Measurements from ENCODE around the gene FAR1. TPM values are rescaled to one million over a fixed set of nuclear protein-coding genes. Genes with fewer than 3 reads are reported as not detected.

Gene FAR1
- total and polyA plus RNA-seq, 9 donors, result 28.3 to 53.7 (median 41.1) TPM

DNA sequence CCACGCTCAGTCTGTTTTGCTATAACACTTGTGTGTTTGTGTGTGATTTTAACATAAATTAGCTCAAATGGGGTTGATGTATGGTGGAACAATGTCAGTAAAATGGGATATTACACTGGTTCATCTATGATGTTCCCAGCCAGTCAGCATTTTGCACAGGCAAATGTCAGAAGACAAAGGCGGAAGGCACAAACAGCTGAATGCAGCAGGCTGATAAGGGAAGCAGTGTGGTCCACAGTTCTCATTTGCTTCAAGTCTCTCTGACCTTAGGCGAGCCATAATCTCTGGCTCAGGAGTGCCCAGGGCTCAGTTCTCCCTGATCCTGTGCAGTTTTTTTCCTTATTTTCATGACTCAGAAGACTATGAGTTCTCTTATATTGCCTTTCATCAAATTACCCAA is 102.7 kb downstream of the FAR1 start:
- Histone ChIP-seq H3K27me3 (ENCODE audit: control insufficient read depth, insufficient read depth, low read length) (no peaks in the 10 kb centered on the region), H3K27ac (ENCODE audit: low read length) (no peak overlapping the region)
- 84% methylated on average over 3 of the region's 3 CpGs for WGBS (ENCODE audit: insufficient coverage)

DNA sequence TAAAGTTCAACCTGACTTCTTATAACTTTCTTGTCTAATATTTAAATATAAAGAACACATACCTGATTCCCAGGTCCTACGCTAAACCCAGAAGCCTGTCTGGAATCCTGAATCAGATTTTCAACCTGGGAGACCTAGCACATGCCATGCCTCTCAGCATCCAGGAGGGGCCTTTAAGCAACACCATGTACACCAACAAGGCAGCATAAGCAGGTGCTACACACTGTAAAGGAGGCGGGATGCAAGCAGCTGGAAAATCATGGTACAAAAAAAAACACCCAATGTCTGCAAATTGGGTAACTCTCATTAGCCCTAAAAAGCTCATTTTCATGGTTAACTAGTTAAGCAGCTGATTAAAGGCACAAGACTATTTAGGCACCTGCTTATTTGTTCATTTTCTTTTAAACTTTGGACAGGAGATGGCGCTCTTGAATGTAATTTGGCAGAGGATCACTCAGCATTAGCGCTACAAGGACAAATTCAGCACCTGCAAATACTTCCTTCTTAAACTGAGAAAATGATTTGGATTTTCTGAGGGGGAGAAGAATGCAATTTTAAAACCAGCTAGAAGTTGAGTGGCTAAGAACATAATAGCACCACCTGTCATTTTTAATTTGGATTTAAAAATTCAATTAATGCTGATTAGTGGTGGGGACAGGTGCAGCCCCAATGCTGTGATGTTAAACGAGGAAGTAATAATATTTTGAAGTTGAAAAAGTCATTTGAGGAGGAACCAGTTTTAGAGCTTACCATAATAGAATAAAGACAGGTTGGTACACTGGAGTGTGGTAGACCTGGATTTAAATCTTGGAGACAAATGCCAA is 104.0 kb downstream of the FAR1 start:
- Histone ChIP-seq H3K9me3 (replicated peaks; ENCODE audit: control insufficient read depth, low read depth, low read length) (no peaks in the 10 kb centered on the region), H3K27me3 (ENCODE audit: control insufficient read depth, insufficient read depth, low read length) (no peaks in the 10 kb centered on the region), H3K27ac (ENCODE audit: low read length) (no peak overlapping the region), H3K36me3 (ENCODE audit: control insufficient read depth, insufficient read depth, low read length) (no peaks in the 10 kb centered on the region), H3K4me1 (ENCODE audit: control insufficient read depth, insufficient read depth, low read length) (no peaks in the 10 kb centered on the region), H3K4me3 (ENCODE audit: low read length) (no peak overlapping the region)
- no CpG with 5 or more reads among the region's 5 CpGs for WGBS (ENCODE audit: insufficient coverage)
- peak; percentile 79 for DNase-seq

More for the DNA sequence above, 102.7 kb downstream of the FAR1 start:
- H3K4me3 ChIP-seq (ENCODE audit: low read length), result no peak overlapping the region
- H3K36me3 ChIP-seq (ENCODE audit: control insufficient read depth, insufficient read depth, low read length), result no peaks in the 10 kb centered on the region
- H3K9me3 ChIP-seq (replicated peaks; ENCODE audit: control insufficient read depth, low read depth, low read length), result no peaks in the 10 kb centered on the region
- DNase-seq, result peak; percentile 32
- no peaks in the 10 kb centered on the region for H3K4me1 ChIP-seq (ENCODE audit: control insufficient read depth, insufficient read depth, low read length)

DNA sequence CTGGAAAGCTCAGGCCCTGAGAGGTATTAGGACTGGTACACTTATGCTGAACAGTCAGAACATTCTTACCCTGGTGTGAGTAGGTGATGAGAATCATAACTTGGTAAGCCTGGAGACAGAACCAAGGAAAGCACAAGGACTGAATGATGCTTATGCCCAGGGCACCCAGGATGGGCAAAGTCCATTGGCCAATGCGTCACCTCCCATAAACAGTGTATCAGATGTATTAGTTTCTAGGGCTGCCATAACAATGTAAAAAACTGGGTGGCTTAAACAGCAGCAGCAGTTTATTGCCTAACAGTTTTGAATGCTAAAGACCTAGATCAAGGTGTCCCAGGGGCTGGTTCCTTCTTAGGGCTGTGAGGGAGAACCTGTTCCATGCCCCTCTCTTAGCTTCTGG is 107.0 kb downstream of the FAR1 start:
- Histone ChIP-seq H3K4me1 (ENCODE audit: control insufficient read depth, insufficient read depth, low read length) (no peaks in the 10 kb centered on the region), H3K27me3 (ENCODE audit: control insufficient read depth, insufficient read depth, low read length) (no peaks in the 10 kb centered on the region), H3K27ac (ENCODE audit: low read length) (no peak overlapping the region)

DNA sequence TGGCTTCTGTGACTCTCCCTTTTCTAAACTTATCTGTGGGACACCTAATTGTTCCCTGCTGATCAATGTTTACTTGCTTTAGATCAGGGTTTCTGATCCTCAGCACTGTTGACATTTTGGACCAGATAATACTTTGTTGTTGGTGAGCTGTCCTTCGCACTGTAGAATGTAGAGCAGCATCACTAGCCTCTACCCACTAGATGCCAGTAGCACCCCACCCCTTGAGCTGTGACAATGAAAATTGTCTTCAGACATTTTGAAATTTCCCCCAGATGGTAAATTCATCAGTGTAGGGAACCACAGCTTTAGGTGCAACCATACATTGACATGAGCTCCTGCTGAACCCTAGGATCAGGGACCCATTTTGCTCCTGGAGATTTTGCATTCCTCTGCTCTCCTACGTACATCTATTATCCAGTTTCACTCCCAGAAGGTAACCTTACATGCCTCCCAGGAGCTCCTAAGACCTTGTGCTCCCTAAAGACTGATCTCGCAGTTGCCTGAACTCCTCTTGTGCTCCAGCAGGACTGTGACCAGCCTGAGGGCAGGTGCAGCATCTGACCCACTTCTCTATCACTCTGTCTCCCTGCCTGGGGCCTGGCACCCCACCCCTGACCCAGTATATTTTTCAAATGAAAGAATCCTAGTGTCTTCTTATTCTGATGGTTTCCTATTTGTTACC is 107.8 kb downstream of the FAR1 start:
- H3K36me3 ChIP-seq (ENCODE audit: control insufficient read depth, insufficient read depth, low read length), result no peaks in the 10 kb centered on the region
- H3K27ac ChIP-seq (ENCODE audit: low read length), result no peak overlapping the region
- H3K27me3 ChIP-seq (ENCODE audit: control insufficient read depth, insufficient read depth, low read length), result no peaks in the 10 kb centered on the region
- H3K4me1 ChIP-seq (ENCODE audit: control insufficient read depth, insufficient read depth, low read length), result no peaks in the 10 kb centered on the region
- peak; percentile 27 for DNase-seq
- no peak overlapping the region for H3K4me3 ChIP-seq (ENCODE audit: low read length)
- WGBS (ENCODE audit: insufficient coverage), result 46% methylated on average over 2 of the region's 3 CpGs
- no peaks in the 10 kb centered on the region for H3K9me3 ChIP-seq (replicated peaks; ENCODE audit: control insufficient read depth, low read depth, low read length)

More for the DNA sequence above, 107.0 kb downstream of the FAR1 start:
- DNase-seq, result no peak
- Histone ChIP-seq H3K4me3 (ENCODE audit: low read length) (no peak overlapping the region), H3K36me3 (ENCODE audit: control insufficient read depth, insufficient read depth, low read length) (no peaks in the 10 kb centered on the region), H3K9me3 (replicated peaks; ENCODE audit: control insufficient read depth, low read depth, low read length) (no peaks in the 10 kb centered on the region)
- no CpG with 5 or more reads among the region's 1 CpG for WGBS (ENCODE audit: insufficient coverage)

DNA sequence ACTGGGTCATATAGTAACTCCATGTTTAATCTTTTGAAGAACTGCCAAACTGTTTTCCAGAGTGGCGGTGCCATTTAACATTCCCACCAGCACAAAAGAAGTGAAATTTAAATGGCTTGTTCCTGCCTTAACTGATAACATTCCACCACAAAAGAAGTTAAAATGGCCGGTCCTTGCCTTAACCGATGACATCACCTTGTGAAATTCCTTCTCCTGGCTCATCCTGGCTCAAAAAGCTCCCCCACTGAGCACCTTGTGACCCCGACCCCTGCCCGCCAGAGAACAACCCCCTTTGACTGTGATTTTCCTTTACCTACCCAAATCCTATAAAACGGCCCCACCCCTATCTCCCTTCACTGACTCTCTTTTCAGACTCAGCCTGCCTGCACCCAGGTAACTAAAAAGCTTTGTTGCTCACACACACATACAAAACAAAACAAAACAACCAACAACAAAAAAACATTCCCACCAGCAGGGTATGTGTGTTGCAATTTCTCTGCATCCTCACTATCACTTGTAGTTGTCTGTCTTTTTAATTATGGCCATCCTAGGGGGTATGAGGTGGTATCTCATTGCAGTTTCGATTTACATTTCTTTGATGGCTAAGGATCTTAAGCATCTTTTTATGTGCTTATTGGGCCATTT is 109.0 kb downstream of the FAR1 start:
- no peak for DNase-seq
- Histone ChIP-seq H3K9me3 (replicated peaks; ENCODE audit: control insufficient read depth, low read depth, low read length) (no peaks in the 10 kb centered on the region), H3K4me3 (ENCODE audit: low read length) (no peak overlapping the region), H3K27ac (ENCODE audit: low read length) (no peak overlapping the region), H3K36me3 (ENCODE audit: control insufficient read depth, insufficient read depth, low read length) (no peaks in the 10 kb centered on the region), H3K27me3 (ENCODE audit: control insufficient read depth, insufficient read depth, low read length) (no peaks in the 10 kb centered on the region), H3K4me1 (ENCODE audit: control insufficient read depth, insufficient read depth, low read length) (peaks cover 4% of the 10 kb centered on the region)
- WGBS (ENCODE audit: insufficient coverage), result 19% methylated on average over 5 of the region's 7 CpGs

DNA sequence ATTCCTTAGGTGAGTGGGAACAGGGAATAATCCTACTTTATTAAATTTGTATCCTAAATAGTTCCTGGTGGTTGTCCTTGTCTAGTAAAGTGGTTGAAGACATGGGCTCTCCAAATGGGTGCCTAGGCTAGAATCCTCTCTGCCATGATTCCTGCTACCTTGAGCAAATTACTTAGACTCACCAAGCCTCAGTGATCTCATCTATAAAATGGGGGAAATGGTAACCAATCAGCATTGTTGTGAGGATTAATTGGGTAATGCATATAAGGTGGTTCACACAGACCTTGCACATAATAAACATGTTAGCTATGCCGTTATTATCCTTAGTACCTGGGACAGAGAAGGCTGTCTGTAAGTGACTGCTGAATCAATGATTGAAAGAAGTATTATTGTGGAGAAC is 109.9 kb downstream of the FAR1 start:
- H3K9me3 ChIP-seq (replicated peaks; ENCODE audit: control insufficient read depth, low read depth, low read length), result no peaks in the 10 kb centered on the region
- no peak for DNase-seq
- H3K27me3 ChIP-seq (ENCODE audit: control insufficient read depth, insufficient read depth, low read length), result no peaks in the 10 kb centered on the region

DNA sequence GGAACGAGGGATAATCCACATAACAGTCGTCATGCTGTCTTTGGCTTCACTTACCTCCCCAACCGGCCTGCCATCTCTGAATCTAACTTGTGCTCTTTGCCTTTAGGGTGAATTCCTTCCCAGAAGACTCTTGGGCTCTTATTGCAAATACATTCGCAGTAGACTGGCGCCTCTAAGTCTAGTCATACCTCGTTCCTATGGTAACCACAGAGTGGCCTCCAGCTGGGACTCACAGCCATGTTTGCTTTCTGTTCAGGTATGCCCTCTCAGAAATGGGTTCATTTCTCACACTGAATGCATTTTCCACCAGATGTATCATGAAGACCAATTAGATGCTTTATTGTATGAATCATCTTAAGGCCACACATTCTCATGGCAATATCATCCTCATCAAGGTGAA is 112.7 kb downstream of the FAR1 start:
- no peaks in the 10 kb centered on the region for H3K9me3 ChIP-seq (replicated peaks; ENCODE audit: control insufficient read depth, low read depth, low read length)
- H3K27me3 ChIP-seq (ENCODE audit: control insufficient read depth, insufficient read depth, low read length), result no peaks in the 10 kb centered on the region
- no peak for DNase-seq
- H3K36me3 ChIP-seq (ENCODE audit: control insufficient read depth, insufficient read depth, low read length), result no peaks in the 10 kb centered on the region
- H3K4me3 ChIP-seq (ENCODE audit: low read length), result no peak overlapping the region
- no peak overlapping the region for H3K27ac ChIP-seq (ENCODE audit: low read length)
- H3K4me1 ChIP-seq (ENCODE audit: control insufficient read depth, insufficient read depth, low read length), result peaks cover 19% of the 10 kb centered on the region
- WGBS (ENCODE audit: insufficient coverage), result 83% methylated on average over 6 of the region's 6 CpGs

More for the DNA sequence above, 109.9 kb downstream of the FAR1 start:
- H3K4me3 ChIP-seq (ENCODE audit: low read length), result no peak overlapping the region
- peaks cover 10% of the 10 kb centered on the region for H3K4me1 ChIP-seq (ENCODE audit: control insufficient read depth, insufficient read depth, low read length)
- no peak overlapping the region for H3K27ac ChIP-seq (ENCODE audit: low read length)
- no CpG with 5 or more reads among the region's 1 CpG for WGBS (ENCODE audit: insufficient coverage)
- no peaks in the 10 kb centered on the region for H3K36me3 ChIP-seq (ENCODE audit: control insufficient read depth, insufficient read depth, low read length)

Other genes starting within 250 kb of the FAR1 start
- gene BTBD10, start 205.4 kb upstream of the FAR1 start, total RNA-seq, result 39.5 TPM
- gene BTBD10, start 205.4 kb upstream of the FAR1 start, polyA plus RNA-seq (ENCODE audit: insufficient read depth in 1 of 8, insufficient read length in 8 of 8, low replicate concordance in 1 of 8), result 10 to 100 TPM; 21.4 to 28.2 (median 22.7) TPM
- not detected for gene PTH, start 172.7 kb upstream of the FAR1 start, total RNA-seq
- gene PTH, start 172.7 kb upstream of the FAR1 start, polyA plus RNA-seq (ENCODE audit: insufficient read depth in 1 of 8, insufficient read length in 8 of 8, low replicate concordance in 1 of 8), result not detected

Measured in muscle of leg (tissue), 11 donors.